ENCODE results near the gene KCNK1. TPM values are rescaled to one million over a fixed set of nuclear protein-coding genes. Genes with fewer than 3 reads are reported as not detected.
"Not testable (repeated sequence)": the region's sequence is repeated elsewhere in the genome, so short reads cannot be mapped to it uniquely, and the experiment has no call there.

Gene KCNK1
- total RNA-seq, 1 donor from 2014 or later, result 5.3 TPM

DNA sequence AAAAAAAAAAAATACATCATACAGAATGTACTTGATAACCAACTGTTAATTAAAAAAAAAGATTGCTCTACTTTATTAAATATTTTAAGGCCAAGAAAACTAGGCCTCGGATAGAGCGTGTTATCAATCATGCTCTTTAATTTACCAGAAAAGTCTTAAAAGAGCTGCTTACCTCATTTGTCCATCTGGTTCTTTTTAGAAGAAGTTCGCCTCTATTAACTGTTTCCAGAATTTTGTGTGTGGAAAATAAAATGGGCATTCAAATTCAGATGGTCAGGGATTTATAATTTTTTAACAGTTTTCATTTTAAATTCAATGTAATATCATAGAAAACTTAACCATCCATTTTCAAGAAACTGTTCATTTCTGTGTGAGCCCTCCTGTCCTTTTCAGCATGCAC, 53.8 kb downstream of the KCNK1 start:
- DNase-seq, result no peak

DNA sequence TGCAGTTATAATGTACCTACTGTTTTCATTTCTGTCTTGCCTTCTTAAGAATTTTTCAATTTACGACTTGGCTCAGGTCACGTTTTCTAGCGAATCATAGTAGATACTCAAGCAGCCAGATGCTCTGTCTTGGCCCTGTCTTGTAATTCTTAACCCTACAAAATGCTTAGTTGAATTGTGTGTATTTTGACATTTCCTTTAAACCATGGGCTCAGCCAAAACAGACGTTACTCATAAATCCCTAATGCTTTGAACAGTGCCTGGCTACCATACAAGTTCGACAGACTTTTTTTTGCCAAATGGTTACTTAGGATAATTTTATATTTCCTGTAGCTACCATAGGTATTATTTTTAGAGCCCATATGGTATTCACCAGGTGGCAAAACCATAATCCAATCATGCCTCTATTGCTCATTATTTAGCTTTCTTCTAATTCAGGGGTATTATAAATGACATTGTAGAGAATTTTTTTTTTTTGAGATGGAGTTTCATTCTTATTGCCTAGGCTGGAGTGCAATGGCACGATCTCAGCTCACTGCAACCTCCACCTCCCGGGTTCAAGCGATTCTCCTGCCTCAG, 54.3 kb downstream of the KCNK1 start:
- no peak for DNase-seq

DNA sequence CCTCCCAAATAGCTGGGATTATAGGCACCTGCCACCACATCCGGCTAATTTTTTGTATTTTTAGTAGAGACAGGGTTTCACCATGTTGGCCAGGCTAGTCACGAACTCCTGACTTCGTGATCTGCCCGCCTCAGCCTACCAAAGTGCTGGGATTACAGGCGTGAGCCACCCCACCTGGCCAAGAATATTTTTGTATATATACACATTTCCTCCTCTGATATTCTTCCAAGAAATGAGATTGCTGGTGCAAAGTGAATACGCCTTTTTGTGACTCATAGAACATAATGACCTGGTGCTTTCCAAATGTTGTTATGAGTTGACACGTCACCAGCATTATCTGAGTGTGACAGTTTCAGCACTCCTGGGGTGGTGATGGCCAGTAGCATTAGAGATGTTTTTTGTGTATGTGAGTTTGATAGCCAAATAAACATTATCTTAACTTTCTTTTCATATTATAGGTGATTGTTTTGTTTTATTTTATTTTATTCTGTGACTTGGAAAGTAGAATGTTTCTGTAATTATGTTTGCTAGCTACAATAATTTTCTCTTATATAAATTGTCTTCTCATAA, 54.9 kb downstream of the KCNK1 start:
- DNase-seq, result no peak

DNA sequence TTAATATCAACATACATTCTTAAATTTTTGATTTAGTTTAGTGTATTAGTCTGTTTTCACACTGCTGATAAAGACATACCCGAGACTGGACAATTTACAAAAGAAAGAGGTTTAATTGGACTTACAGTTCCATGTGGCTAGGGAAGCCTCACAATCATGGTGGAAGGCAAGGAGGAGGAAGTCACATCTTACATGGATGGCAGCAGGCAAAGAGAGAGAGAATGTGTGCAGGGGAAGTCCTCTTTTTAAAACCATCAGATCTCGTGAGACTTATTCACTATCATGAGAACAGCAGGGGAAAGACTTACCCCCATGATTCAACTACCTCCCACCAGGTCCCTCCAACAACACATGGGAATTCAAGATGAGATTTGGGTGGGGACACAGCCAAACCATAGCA, 56.5 kb downstream of the KCNK1 start:
- DNase-seq, result not testable (repeated sequence)

DNA sequence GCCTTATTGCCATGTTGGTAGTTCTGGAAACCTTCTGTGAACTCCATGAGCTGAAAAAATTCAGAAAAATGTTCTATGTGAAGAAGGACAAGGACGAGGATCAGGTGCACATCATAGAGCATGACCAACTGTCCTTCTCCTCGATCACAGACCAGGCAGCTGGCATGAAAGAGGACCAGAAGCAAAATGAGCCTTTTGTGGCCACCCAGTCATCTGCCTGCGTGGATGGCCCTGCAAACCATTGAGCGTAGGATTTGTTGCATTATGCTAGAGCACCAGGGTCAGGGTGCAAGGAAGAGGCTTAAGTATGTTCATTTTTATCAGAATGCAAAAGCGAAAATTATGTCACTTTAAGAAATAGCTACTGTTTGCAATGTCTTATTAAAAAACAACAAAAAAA, 57.4 kb downstream of the KCNK1 start:
- DNase-seq, result no peak

DNA sequence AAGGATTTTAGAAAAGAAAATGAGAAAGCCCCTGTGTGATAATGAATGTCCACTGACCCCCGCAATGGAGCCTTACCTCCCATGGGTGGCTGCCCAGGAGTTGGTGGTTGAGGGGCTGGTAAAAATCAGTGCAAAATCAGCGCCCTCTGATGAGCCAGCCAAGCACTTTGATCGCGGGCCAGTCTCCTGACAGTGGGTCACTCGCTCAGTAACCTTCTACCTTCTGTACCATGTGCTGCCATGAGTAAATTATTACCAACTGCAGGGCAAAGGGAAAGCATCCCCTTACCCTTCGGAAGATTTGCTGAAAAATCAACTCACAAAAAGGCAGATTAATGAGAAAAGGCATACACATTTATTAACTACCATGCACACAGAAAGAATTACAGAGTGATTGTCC, 58.8 kb downstream of the KCNK1 start:
- DNase-seq, result no peak

DNA sequence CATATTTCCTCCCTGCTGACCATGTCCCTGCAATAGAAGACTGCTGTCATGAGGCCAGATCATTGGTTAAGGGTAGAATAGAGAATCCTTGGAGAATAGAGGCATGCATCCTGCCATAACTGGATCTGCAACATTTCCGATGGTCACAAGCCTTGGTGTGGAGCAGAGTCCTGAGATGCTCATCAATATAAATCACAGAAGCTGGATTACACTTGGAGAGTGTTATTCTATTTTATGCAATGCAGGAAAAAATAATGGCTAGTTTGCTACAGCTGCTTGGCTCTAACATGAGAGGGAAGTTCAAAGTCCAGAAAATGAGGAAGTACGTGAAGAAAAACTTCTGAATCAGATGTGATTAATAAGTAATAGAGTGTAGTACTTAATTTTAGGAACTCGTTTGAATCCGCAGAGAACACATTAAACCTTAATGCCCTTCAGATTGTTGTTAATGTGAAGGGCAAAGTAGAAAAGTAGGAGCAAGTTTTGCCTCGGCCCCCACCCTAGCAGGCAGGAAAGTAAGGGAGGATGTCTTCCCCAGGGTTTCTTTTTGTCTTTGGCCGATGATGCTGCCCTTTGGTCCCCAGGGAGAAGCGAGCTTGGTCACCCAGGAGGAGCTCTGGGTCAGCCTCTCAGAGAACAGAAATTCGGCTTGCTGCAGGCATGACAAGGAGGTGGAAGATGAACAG, 59.5 kb downstream of the KCNK1 start:
- no peak for DNase-seq

DNA sequence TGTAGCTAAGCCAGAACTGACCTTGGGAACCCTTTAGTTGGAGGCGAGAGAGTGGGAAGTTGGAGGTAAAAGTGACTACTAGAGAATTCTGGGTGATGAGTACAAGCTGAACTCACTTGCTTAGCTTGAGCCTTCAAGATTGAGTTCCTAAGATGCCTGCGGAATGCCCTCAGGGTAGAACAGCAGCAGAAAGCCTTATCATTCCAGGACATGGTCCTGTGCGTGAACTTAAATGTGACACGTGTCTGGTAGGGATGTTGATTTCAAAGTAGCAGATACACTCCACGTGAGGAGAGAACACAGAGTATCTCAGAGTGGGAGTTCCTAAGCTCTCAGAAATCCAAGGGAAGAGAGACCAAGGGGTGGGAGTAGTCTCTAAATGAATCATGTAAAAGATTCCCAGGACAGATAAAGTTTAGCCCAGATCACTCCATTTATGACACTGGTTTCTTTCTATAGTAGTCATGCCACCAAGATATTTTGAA, 60.1 kb downstream of the KCNK1 start:
- DNase-seq, result no peak

DNA sequence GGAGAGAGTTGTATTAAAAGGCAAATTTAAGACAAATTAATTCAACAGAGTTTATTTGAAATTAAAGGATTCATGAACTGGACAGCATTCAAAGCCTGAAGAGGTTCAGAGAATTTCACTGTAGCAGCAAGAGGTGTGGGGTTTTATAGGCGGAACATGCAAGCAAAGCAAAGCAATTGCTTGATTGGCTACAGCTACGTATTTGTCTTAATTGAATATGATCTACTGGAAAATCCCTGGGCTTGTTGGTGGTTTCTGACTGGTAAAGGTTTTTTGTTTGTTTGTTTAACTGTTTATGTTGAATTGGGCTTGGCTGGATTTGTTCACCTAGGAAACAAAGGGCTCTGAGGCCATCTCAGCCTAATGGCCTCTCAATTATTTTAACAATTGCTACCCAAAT, 61.5 kb downstream of the KCNK1 start:
- DNase-seq, result no peak

DNA sequence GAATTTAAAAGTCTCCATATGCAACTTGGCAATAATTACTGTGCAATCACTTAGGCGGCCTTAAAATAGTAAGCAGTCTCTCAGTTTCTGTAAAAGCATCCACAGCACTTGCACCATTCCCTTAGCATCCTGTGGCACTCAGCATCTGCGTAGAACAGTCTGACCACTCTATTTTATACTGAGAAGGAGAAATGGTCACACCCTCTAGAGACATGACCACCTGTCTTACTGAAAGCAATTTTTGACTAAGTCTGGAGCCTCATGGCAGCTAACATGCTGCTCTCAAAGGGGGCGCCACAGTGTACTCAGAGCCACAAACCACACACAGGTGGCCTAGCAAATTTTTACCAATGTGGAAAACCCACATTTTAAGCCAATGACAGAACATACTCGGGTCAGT, 62.0 kb downstream of the KCNK1 start:
- DNase-seq, result no peak

DNA sequence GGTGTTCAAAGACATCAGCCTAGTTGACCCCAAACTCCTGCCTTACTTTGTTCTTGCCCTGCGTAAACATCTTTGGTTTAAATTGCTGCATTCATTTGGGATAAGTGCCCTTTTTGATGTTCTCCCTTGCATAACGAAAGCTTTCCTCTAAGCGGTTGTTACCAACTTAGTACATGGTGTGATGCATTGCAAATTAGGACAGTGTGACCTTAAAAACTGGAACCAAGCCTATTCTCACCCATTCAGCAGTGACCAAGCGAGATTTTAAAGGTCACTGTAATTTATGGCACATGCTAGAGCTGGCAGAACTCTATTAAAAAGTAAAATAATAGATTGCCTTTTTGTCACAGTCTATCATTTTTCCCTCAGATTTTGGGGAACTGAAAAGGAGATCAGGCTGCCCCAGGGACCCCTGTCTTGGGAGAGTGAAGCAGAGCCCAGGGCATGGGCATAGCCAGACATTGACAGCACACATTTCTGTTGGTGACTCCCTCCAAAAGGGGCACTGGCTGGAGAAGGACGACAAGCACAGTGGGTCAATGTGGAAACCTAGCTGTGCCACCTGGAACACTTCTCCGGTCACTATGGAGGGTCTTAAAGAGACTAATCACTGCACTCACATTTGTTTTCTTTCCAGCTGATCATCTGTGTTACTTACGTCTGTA, 63.9 kb downstream of the KCNK1 start:
- no peak for DNase-seq

DNA sequence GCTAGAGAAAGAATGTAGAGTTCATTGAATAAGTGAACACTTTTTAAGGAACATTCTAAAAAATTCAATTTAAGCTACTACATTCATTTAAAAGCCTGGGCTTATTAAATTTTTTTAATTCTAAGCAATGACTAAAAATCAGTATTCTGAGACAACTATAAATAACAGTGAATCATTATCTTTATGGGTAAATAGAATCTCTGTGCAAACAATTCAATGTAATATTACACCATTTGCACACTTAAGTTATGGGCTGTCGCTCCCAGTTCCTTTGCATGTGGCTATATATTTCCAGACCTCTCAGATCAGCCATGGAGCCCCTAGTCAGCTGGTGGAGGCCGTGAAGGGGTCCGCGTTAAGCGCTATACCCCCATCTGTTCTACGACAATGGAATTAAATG, 65.1 kb downstream of the KCNK1 start:
- DNase-seq, result no peak

DNA sequence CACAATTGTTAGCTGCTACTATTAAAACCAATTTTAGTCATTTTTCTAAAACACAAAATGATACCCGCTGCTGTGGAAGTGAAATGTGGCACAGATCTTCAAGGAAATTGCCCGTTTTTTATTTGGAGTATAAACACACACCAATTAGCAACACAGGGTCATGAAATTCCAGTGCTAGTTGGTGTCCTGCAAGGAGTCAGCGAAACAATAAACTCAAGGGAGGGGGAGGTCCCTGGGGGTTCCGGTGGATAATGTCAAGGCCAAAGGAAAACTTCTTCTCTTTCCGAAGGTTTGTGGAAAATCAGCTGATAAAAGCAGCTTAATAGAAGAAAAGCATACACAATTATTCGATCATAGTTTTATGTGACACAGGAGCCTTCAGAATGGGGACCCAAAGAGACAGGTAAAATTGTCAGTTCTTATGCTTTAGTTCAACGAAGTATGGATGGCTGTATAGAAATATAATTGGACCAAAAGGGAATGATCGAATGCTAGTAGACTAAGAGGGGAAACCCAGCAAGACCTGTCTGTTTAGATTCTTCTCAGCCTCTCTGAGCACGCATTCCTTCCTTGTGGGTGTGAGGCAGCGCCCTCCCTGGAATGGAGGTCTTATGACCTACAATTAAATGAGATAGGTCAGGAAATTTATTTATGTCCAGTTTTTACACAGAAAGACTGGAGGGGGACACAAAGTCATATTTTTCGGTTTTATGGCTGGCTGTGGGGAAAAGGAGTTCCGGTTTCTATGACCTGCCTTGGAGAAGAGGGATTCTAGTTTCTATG, 65.9 kb downstream of the KCNK1 start:
- no peak for DNase-seq

DNA sequence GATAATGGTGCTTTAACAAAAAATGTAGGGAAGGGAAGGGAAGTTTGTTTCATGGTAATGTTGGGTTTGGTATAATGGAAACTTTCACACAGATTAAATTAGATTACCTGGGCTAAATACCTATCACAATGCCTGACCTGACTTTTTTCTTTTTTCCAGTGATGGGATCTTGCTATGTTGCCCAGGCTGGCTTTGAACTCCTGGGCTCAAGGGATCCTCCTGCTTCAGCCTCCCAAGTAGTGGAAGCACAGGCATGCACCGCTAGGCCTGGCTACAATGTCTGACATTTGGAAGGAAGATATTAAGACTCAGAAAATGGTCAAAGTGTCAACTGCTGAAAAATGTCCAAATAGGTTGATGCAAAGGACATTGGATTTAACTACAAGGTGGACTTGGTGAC, 67.4 kb downstream of the KCNK1 start:
- no peak for DNase-seq

DNA sequence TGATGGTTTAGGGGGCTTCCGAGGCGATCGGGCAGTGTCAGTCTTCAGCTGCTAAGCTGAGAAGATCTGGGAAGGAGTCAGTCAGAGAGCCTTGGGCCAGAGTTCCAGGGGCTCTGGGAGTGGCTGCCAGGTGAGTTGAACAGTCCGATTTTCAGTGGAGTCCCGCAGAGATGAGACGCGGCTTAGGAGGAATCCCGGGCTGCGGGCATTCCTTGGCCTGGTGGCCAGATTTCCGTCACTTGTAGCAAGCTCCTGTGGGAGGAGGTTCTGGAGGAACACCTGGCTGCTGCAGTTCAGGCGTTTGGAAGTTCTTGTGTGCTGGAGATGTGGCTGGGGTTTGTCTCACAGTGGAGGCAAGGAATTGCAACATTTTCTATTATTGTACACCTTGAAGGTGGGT, 72.7 kb downstream of the KCNK1 start:
- not testable (repeated sequence) for DNase-seq

DNA sequence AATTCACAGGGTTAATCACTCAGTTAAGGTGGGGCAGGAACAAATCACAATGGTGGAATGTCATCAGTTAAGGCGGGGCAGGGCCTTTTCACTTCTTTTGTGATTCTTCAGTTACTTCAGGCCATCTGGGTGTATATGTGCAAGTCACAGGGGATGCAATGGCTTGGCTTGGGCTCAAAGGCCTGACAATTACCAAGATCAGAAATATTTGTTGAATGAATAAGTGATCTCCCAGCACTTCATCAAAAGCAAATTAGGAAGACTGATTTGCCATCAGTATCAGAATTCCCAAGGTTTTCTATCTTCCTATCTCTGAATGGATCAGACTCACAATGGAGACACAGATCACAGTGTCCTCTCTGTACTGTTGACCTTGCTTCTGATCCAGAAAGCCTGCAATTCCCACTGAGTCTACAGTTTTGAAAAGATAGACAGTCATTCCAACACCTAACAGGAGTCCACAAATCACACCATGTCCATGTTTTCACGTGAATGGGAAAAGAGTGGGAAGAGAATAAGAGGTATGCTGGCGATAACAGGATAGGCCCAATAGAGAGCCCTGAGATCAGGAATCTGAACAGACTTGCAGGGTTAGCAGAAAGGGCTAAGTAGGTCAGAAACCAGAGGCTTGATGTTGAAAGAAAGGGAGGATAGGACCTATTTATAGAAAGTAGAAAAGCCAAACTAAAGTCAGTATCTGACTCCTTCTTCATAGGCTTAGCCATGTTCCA, 75.3 kb downstream of the KCNK1 start:
- no peak for DNase-seq

DNA sequence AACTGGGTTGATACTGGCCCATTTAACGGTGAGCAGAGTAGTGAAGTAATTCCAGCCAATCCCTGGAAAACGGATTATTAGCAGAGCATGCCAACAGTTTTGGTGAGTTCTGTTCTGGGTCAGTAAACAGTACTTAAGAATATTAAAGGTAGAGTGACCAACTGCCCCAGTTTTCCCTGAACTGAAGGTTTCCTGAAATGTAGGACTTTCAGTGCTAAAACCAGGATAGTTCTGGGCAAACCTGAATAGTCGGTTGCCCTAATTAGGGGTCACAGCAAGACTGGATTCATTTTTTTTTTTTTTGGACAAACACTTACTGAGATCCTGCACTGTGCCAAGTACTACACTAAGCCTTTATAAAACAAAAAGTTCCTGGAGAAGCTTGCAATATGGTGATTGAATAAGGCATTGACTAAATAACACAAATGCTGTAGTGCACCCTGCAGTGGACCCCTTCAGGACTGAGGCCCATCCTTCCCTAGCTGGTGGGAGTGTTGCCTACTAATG, 75.9 kb downstream of the KCNK1 start:
- no peak for DNase-seq

DNA sequence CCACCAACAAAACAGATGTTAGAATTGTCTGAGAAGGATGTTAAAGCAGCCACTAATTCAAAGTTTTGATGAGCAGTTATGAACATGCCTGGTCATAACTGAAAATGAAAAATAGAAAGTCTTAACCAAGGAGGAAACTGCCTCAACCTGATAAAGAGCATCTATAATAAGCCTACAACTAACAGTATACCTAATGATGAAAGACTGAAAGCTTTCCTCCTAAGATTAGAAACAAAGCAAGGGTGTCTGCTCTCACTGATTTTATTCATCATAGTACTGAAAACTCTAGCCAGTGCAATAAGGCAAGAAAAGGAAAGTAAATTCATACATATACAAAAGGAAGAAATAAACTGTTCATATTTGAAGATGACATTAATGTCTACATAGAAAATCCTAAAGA, 82.0 kb downstream of the KCNK1 start:
- DNase-seq, result no peak

DNA sequence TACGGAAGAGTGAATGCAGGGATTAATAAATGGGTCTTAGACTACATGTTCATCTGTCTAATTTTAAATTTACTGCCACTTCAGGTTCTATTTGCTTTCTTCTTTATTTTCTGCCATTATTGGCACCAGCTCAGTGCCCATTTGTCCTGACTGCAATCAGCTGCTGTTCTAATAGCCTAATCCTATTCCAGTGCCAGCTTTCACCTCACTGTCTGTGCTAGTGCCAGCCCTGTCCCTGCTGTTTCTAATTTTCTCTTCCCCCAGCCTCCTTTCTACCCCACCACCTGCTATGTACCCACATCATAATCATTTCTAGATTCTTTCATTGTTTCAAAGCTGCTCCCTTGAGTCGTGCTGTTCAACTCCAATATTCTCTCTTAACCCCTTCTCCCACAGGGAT, 86.4 kb downstream of the KCNK1 start:
- DNase-seq, result no peak

DNA sequence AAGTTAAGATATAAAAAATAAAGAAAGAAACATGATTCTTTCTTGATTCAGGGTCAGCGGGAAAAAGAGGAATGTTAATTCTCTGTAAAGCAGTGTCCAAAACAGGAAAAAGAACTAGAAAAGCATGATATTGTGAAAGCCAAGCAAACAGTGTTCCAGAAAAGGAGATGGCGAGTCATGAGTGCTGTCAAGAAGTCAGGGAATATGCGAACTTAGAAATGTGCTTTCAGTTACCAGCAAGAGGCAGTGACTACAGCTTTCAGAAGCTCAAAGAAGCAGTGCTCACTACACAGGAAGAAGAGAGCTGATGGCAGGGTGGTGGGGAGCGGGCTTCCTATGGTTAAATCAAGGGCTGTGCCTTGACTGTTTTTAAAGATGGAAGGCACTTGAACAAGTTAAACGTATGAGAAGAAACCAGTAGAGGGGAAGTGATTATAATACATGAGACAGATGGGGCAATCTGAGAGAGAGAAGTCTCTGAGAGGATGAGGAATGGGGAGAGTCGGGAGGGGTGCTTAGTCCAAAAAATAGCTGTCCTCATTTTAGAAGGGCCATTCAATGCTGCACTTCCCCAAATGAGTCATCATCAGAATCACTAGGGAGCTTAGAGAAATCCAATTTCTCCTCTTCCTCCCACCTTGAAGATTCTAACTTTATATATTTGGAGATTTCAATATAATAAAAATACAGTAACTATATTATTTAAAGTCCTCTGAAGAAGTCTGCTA, 90.4 kb downstream of the KCNK1 start:
- DNase-seq, result no peak

Measured in occipital lobe (tissue), 2 donors.